ENCODE measurements around the gene PBLD. TPM values are rescaled to one million over a fixed set of nuclear protein-coding genes. Genes with fewer than 3 reads are reported as not detected.

The PBLD gene
- total RNA-seq, 1 experiment from 2014 or later = 2.4 TPM

DNA sequence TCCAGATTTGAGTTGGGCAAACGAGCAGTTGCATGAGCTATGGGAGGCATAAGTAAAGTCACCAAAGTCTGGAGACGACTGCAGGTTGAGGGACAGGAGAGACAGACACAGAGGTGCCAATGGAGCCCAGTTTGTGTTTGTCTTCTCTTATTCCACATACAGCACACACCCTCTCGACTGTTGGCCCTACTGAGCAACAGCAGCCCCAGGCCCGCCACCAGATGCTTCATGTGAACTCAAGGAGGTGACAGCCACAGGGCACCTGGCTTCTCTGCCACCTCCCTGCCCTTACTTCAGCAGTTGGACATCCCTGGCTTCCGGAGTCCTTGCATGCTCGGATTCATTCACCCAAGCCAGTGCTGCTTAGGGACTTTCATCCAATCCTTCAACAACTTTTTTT lies 94.4 kb downstream of the PBLD start (continued):
- TF ChIP-seq, protein P1, sequence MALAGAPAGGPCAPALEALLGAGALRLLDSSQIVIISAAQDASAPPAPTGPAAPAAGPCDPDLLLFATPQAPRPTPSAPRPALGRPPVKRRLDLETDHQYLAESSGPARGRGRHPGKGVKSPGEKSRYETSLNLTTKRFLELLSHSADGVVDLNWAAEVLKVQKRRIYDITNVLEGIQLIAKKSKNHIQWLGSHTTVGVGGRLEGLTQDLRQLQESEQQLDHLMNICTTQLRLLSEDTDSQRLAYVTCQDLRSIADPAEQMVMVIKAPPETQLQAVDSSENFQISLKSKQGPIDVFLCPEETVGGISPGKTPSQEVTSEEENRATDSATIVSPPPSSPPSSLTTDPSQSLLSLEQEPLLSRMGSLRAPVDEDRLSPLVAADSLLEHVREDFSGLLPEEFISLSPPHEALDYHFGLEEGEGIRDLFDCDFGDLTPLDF (CRISPR knock-in tag; IDR thresholded peaks at IDR 0.05) = no peak
- TF ChIP-seq TEAD4 (CRISPR knock-in tag; IDR thresholded peaks at IDR 0.05) = no peak

DNA sequence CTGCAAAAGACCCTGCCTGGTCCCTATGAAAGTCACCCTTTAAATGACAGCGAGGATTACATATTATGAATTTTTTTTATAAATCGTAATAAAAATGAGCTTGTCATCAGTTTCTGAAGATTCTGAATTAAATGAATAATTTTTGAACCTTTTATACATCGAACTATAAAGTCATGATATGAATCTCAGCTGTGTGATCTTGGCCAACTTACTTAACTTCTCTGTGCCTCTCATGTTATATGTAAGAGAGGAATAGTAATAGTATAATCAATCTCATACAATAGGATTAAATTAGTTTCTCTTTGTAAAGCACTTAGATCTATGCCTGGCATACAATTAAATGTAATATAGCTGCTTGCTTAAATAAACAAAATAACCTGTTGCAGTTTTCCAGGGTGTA lies 95.6 kb downstream of the PBLD start:
- no peak for ATAC-seq
- peaks cover 1% of the 10 kb centered on the region; the same call in 1 of the 2 replicates for H3K4me1 Mint-ChIP-seq
- H3K4me3 Mint-ChIP-seq = no peak overlapping the region
- no peaks in the 10 kb centered on the region for H3K9me3 Mint-ChIP-seq
- CTCF ChIA-PET = interaction anchor here (1.1 kb wide), 1 partner anchor 24 kb away, joined by 3 read pairs; no protein-coding TSS in a partner anchor
- no peak for DNase-seq (ENCODE audit: low spot score)
- TF ChIP-seq, protein P2, sequence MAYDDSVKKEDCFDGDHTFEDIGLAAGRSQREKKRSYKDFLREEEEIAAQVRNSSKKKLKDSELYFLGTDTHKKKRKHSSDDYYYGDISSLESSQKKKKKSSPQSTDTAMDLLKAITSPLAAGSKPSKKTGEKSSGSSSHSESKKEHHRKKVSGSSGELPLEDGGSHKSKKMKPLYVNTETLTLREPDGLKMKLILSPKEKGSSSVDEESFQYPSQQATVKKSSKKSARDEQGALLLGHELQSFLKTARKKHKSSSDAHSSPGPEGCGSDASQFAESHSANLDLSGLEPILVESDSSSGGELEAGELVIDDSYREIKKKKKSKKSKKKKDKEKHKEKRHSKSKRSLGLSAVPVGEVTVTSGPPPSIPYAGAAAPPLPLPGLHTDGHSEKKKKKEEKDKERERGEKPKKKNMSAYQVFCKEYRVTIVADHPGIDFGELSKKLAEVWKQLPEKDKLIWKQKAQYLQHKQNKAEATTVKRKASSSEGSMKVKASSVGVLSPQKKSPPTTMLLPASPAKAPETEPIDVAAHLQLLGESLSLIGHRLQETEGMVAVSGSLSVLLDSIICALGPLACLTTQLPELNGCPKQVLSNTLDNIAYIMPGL (CRISPR knock-in tag; IDR thresholded peaks at IDR 0.05) = no peak
- POLR2A ChIA-PET = no interaction called here
- H3K36me3 Mint-ChIP-seq = no peaks in the 10 kb centered on the region
- no peak overlapping the region for H3K27ac Mint-ChIP-seq
- H3K27me3 Mint-ChIP-seq (ENCODE audit: low read depth) = peaks cover 31% of the 10 kb centered on the region

DNA sequence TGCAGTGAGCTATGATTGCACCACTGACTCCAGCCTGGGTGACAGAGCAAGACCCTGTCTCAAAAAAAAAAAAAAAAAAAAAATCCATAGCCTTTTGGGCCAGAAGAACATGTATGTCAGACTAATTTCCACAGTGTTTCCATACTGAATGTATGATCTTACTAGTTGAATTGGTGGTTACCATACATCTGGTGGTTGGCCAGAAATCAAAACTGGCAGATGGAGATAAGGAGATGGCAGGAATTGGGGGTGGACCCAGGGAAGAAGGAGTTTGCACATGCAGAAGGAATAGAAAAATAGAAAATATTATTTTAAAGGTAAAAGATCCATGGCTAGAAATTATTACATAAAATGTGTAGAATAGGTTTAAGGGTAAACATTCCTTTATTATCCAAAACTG lies 97.1 kb downstream of the PBLD start:
- no peaks in the 10 kb centered on the region for H3K36me3 Mint-ChIP-seq
- ChIA-PET POLR2A (interaction anchor here (0.6 kb wide), 1 partner anchor 183 kb away, joined by 6 read pairs; no protein-coding TSS in a partner anchor), CTCF (no interaction called here)
- DNase-seq (ENCODE audit: low spot score) (no peak), ATAC-seq (no peak)
- H3K27me3 Mint-ChIP-seq (ENCODE audit: low read depth) = peaks cover 42% of the 10 kb centered on the region
- no peak overlapping the region for H3K27ac Mint-ChIP-seq
- H3K4me1 Mint-ChIP-seq = peaks cover 10% of the 10 kb centered on the region
- TF ChIP-seq, protein P1 (CRISPR knock-in tag; IDR thresholded peaks at IDR 0.05) = no peak
- TF ChIP-seq NR3C1 (CRISPR knock-in tag; conservative IDR thresholded peaks at IDR 0.05; ENCODE audit: low read depth) (no peak), SMAD3 (CRISPR knock-in tag; IDR thresholded peaks at IDR 0.05; ENCODE audit: borderline replicate concordance) (no peak), TEAD4 (CRISPR knock-in tag; IDR thresholded peaks at IDR 0.05) (no peak), ZNF219 (CRISPR knock-in tag; IDR thresholded peaks at IDR 0.05; ENCODE audit: borderline replicate concordance) (no peak), ETV6 (CRISPR knock-in tag; IDR thresholded peaks at IDR 0.05) (no peak)
- TF ChIP-seq, protein P3, sequence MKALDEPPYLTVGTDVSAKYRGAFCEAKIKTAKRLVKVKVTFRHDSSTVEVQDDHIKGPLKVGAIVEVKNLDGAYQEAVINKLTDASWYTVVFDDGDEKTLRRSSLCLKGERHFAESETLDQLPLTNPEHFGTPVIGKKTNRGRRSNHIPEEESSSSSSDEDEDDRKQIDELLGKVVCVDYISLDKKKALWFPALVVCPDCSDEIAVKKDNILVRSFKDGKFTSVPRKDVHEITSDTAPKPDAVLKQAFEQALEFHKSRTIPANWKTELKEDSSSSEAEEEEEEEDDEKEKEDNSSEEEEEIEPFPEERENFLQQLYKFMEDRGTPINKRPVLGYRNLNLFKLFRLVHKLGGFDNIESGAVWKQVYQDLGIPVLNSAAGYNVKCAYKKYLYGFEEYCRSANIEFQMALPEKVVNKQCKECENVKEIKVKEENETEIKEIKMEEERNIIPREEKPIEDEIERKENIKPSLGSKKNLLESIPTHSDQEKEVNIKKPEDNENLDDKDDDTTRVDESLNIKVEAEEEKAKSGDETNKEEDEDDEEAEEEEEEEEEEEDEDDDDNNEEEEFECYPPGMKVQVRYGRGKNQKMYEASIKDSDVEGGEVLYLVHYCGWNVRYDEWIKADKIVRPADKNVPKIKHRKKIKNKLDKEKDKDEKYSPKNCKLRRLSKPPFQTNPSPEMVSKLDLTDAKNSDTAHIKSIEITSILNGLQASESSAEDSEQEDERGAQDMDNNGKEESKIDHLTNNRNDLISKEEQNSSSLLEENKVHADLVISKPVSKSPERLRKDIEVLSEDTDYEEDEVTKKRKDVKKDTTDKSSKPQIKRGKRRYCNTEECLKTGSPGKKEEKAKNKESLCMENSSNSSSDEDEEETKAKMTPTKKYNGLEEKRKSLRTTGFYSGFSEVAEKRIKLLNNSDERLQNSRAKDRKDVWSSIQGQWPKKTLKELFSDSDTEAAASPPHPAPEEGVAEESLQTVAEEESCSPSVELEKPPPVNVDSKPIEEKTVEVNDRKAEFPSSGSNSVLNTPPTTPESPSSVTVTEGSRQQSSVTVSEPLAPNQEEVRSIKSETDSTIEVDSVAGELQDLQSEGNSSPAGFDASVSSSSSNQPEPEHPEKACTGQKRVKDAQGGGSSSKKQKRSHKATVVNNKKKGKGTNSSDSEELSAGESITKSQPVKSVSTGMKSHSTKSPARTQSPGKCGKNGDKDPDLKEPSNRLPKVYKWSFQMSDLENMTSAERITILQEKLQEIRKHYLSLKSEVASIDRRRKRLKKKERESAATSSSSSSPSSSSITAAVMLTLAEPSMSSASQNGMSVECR (CRISPR knock-in tag; IDR thresholded peaks at IDR 0.05; ENCODE audit: borderline replicate concordance) = no peak
- TF ChIP-seq, protein P4, sequence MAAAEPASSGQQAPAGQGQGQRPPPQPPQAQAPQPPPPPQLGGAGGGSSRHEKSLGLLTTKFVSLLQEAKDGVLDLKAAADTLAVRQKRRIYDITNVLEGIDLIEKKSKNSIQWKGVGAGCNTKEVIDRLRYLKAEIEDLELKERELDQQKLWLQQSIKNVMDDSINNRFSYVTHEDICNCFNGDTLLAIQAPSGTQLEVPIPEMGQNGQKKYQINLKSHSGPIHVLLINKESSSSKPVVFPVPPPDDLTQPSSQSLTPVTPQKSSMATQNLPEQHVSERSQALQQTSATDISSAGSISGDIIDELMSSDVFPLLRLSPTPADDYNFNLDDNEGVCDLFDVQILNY (CRISPR knock-in tag; IDR thresholded peaks at IDR 0.05) = no peak
- TF ChIP-seq, protein P5, sequence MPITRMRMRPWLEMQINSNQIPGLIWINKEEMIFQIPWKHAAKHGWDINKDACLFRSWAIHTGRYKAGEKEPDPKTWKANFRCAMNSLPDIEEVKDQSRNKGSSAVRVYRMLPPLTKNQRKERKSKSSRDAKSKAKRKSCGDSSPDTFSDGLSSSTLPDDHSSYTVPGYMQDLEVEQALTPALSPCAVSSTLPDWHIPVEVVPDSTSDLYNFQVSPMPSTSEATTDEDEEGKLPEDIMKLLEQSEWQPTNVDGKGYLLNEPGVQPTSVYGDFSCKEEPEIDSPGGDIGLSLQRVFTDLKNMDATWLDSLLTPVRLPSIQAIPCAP (CRISPR knock-in tag; IDR thresholded peaks at IDR 0.05) = no peak
- TF ChIP-seq, protein P6, sequence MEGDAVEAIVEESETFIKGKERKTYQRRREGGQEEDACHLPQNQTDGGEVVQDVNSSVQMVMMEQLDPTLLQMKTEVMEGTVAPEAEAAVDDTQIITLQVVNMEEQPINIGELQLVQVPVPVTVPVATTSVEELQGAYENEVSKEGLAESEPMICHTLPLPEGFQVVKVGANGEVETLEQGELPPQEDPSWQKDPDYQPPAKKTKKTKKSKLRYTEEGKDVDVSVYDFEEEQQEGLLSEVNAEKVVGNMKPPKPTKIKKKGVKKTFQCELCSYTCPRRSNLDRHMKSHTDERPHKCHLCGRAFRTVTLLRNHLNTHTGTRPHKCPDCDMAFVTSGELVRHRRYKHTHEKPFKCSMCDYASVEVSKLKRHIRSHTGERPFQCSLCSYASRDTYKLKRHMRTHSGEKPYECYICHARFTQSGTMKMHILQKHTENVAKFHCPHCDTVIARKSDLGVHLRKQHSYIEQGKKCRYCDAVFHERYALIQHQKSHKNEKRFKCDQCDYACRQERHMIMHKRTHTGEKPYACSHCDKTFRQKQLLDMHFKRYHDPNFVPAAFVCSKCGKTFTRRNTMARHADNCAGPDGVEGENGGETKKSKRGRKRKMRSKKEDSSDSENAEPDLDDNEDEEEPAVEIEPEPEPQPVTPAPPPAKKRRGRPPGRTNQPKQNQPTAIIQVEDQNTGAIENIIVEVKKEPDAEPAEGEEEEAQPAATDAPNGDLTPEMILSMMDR (IDR thresholded peaks at IDR 0.05) = no peak
- no peak overlapping the region for H3K4me3 Mint-ChIP-seq
- H3K9me3 Mint-ChIP-seq = no peaks in the 10 kb centered on the region

Measured in WTC11 (cell line).